ENCODE data around the gene RXRA.

DNA sequence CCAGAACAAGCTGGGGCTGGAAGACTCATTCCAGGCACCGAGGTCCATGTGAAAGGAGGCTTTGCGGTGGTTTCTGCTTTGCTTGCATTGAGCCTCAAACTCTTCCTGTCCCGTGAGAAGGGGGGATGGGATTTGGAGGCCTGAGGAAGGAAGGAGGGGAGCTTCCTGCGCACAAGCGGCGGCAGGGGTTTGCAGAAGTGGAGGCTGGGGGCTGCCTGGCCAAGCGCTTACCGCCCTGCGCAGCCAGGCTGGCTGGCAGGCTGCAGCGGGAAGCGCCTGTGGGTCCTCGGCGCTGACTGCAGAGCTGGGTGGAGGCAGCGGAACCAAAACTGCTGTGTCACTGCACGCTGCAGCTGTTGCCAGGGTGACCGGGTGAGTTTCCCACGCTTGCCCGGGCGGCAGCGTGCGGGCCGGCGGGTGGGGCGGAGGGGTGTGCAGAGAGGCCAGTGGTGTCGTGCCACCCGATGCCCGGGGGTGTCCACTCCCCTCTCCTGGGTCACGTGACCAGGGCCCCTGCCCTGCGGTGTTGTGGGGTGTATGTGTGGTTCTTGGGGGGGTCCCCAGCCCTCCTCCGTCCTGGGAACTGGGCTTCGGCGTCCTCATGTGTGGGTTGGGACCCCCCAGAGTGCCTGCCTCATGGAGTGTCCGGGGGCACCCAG is 81.0 kb downstream of the RXRA start:
- TF ChIP-seq CTCF (IDR thresholded peaks at IDR 0.05) (no peak), POLR2A (IDR thresholded peaks at IDR 0.05) (peak in 1 of 2 donors; percentile 26)
